Measurements from ENCODE around the gene ZNF211.
A peak's percentile ranks its signal among the peaks of the same experiment; 100 is the strongest.

ZNF211 gene

DNA sequence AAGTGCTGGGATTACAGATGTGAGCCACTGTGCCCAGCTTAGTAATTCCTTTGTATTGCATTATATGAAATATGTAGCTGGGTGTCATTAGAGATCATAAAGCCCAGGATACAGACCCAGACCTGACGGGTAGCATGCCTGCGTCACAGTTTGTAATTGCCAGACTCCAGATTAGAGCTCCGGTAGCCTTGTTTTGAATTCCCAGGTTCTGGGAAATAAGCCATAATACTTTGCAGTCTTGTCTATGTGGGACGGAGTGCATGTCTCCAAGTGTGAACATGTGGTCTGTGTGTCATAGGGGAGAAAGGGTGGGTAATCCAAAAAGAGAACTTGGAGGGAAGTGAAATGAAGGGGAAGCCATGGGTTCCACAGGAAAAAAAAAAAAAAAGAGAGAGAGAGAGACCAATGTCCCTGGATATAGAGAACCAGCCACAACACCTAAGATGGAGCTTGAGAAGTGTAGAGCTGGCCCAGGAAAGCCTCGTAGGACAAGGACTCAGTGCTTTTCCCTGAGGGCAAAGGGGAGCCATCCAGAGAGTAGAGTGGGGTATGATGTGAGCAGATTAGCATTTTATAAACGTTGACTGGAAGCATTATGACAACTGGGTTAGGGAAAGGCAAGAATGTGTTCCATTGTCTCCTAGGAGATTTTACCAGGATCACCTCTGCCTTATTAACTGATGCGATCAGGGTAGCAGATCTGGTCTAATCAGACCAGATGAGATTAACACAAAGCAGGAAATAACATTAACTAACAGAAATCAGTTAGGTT is 38.3 kb downstream of the ZNF211 start:
- H3K4me1 ChIP-seq (ENCODE audit: control insufficient read depth in 1 of 2, insufficient read depth in 1 of 2, low read depth in 1 of 2, low read length in 1 of 2), result no peaks in the 10 kb centered on the region
- TF ChIP-seq CTCF (IDR thresholded peaks at IDR 0.05), result no peak
- no peak overlapping the region for H3K27ac ChIP-seq
- H3K27me3 ChIP-seq, result peaks cover 22% of the 10 kb centered on the region
- H3K9me3 ChIP-seq, result no peaks in the 10 kb centered on the region
- H3K4me3 ChIP-seq (ENCODE audit: low read depth in 1 of 2, low read length in 1 of 2), result no peak overlapping the region
- H3K36me3 ChIP-seq, result no peaks in the 10 kb centered on the region

DNA sequence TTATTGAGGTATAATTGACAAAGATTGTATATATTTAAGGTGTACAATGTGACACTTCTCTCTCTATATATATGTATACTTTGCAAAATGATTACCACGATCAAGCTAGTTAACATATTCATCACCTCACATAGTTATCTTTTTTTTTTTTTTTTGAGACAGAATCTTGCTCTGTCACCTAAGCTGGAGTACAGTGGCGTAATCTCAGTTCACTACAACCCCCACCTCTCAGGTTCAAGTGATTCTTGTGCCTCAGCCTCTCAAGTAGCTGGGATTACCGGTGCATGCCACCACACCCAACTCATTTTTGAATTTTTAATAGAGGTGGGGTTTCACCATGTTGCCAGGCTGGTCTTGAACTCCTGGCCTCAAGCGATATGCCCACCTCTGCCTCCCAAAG is 39.5 kb downstream of the ZNF211 start:
- H3K27ac ChIP-seq, result no peak overlapping the region
- no peaks in the 10 kb centered on the region for H3K4me1 ChIP-seq (ENCODE audit: control insufficient read depth in 1 of 2, insufficient read depth in 1 of 2, low read depth in 1 of 2, low read length in 1 of 2)
- peaks cover 10% of the 10 kb centered on the region for H3K27me3 ChIP-seq
- no peaks in the 10 kb centered on the region for H3K36me3 ChIP-seq
- no peaks in the 10 kb centered on the region for H3K9me3 ChIP-seq
- no peak overlapping the region for H3K4me3 ChIP-seq (ENCODE audit: low read depth in 1 of 2, low read length in 1 of 2)
- TF ChIP-seq CTCF (IDR thresholded peaks at IDR 0.05), result no peak

DNA sequence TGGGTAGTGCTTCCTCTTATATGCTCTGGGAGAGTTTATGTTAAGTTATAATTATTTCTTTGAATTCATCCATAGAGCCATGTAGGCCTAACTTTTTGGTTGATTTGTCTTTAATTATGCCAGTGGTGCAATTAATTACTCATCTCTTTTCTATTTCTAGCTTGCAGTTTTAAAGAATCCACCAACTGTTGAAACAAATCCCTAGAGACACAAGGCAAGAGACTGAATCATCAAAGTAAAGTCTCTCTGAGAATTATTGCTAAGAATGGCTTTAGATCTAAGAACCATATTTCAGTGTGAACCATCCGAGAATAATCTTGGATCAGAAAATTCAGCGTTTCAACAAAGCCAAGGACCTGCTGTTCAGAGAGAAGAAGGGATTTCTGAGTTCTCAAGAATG is 42.9 kb downstream of the ZNF211 start:
- Histone ChIP-seq H3K4me1 (ENCODE audit: control insufficient read depth in 1 of 2, insufficient read depth in 1 of 2, low read depth in 1 of 2, low read length in 1 of 2) (no peaks in the 10 kb centered on the region), H3K4me3 (ENCODE audit: low read depth in 1 of 2, low read length in 1 of 2) (no peak overlapping the region), H3K27ac (no peak overlapping the region), H3K27me3 (peaks cover 12% of the 10 kb centered on the region), H3K36me3 (no peaks in the 10 kb centered on the region), H3K9me3 (peaks cover 5% of the 10 kb centered on the region)
- TF ChIP-seq CTCF (IDR thresholded peaks at IDR 0.05), result no peak

- no peak for TF ChIP-seq CTCF (IDR thresholded peaks at IDR 0.05)
- peaks cover 15 to 18% of the 10 kb centered on the region in 2 experiments for H3K4me1 ChIP-seq (ENCODE audit: control insufficient read depth in 1 of 2, insufficient read depth in 1 of 2, low read depth in 1 of 2, low read length in 1 of 2)
- H3K27ac ChIP-seq, result peak overlapping the region; percentile 46
- no peaks in the 10 kb centered on the region for H3K36me3 ChIP-seq
- peaks cover 58% of the 10 kb centered on the region for H3K9me3 ChIP-seq
- peak overlapping the region; percentile 70 to 84 for H3K4me3 ChIP-seq (ENCODE audit: low read depth in 1 of 2, low read length in 1 of 2)
- H3K27me3 ChIP-seq, result peaks cover 4% of the 10 kb centered on the region
These were observed 49.3 kb downstream of the ZNF211 start for GRCh38 chr19:57682226-57682766.

DNA sequence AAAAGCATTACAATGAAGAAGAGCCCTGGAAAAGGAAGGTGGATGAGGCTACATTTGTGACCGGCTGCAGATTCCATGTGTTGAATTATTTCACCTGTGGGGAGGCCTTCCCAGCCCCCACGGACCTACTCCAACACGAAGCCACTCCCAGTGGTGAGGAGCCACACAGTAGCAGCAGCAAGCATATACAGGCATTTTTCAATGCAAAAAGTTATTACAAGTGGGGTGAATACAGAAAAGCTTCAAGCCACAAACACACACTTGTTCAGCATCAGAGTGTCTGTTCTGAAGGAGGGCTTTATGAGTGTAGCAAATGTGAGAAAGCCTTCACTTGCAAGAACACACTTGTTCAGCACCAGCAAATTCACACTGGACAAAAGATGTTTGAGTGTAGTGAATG is 53.8 kb downstream of the ZNF211 start:
- Histone ChIP-seq H3K27ac (no peak overlapping the region), H3K9me3 (peaks cover 78% of the 10 kb centered on the region), H3K4me1 (ENCODE audit: control insufficient read depth in 1 of 2, insufficient read depth in 1 of 2, low read depth in 1 of 2, low read length in 1 of 2) (peaks cover 10 to 14% of the 10 kb centered on the region in 2 experiments), H3K4me3 (ENCODE audit: low read depth in 1 of 2, low read length in 1 of 2) (no peak overlapping the region), H3K36me3 (no peaks in the 10 kb centered on the region), H3K27me3 (no peaks in the 10 kb centered on the region)
- no peak for TF ChIP-seq CTCF (IDR thresholded peaks at IDR 0.05)

All from neutrophil (primary cell).